Neural cell (in vitro differentiated cells): ENCODE data around the gene SLCO4A1.
"Not testable (repeated sequence)": the region's sequence is repeated elsewhere in the genome, so short reads cannot be mapped to it uniquely, and the experiment has no call there.

ENCODE experiments used
- EP300 ChIP-seq: fragments of 450-650 bp; conservative IDR thresholded peaks from 2 replicates; pipeline ENCODE4 v1.6.1; 2014; ENCODE audit warnings: antibody characterized with exemption, mild to moderate bottlenecking, moderate library complexity; ENCODE audit not compliant: poor library complexity, severe bottlenecking
- EZH2 ChIP-seq: fragments of 200-600, 300-800 bp; shearing (Covaris generic), sonication (generic); IDR thresholded peaks from 2 replicates; pipeline ENCODE4 v1.6.1; 2014; ENCODE audit warnings: antibody characterized with exemption, low read length, borderline replicate concordance, mild to moderate bottlenecking; ENCODE audit not compliant: insufficient read depth, poor library complexity, severe bottlenecking
- POLR2AphosphoS5 ChIP-seq: IDR thresholded peaks from 2 replicates; pipeline ENCODE4 v1.6.1; 2012
- SMC3 ChIP-seq: fragments of 450-650 bp; conservative IDR thresholded peaks from 2 replicates; pipeline ENCODE4 v1.6.1; 2014; ENCODE audit warnings: antibody characterized with exemption, mild to moderate bottlenecking, moderate library complexity; ENCODE audit not compliant: poor library complexity
- TAF1 ChIP-seq: IDR thresholded peaks from 2 replicates; pipeline ENCODE4 v1.6.1; 2012; ENCODE audit warnings: low read depth
- TF ChIP-seq, protein P1 (sequence below): fragments of 450-650 bp; IDR thresholded peaks from 2 replicates; pipeline ENCODE4 v1.5.1; 2014; ENCODE audit warnings: antibody characterized with exemption, mild to moderate bottlenecking, moderate library complexity; ENCODE audit not compliant: poor library complexity, severe bottlenecking
- TF ChIP-seq, protein P2 (sequence below): IDR thresholded peaks from 2 replicates; pipeline ENCODE4 v1.6.1; 2012; ENCODE audit warnings: borderline replicate concordance

GRCh38 chr20:62683660-62684322 is 41.5 kb downstream of the SLCO4A1 start:
- TF ChIP-seq, protein P1, sequence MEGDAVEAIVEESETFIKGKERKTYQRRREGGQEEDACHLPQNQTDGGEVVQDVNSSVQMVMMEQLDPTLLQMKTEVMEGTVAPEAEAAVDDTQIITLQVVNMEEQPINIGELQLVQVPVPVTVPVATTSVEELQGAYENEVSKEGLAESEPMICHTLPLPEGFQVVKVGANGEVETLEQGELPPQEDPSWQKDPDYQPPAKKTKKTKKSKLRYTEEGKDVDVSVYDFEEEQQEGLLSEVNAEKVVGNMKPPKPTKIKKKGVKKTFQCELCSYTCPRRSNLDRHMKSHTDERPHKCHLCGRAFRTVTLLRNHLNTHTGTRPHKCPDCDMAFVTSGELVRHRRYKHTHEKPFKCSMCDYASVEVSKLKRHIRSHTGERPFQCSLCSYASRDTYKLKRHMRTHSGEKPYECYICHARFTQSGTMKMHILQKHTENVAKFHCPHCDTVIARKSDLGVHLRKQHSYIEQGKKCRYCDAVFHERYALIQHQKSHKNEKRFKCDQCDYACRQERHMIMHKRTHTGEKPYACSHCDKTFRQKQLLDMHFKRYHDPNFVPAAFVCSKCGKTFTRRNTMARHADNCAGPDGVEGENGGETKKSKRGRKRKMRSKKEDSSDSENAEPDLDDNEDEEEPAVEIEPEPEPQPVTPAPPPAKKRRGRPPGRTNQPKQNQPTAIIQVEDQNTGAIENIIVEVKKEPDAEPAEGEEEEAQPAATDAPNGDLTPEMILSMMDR = not testable (repeated sequence)
- TF ChIP-seq EP300, EZH2, SMC3, POLR2AphosphoS5, TAF1: not testable (repeated sequence)
- TF ChIP-seq, protein P2, sequence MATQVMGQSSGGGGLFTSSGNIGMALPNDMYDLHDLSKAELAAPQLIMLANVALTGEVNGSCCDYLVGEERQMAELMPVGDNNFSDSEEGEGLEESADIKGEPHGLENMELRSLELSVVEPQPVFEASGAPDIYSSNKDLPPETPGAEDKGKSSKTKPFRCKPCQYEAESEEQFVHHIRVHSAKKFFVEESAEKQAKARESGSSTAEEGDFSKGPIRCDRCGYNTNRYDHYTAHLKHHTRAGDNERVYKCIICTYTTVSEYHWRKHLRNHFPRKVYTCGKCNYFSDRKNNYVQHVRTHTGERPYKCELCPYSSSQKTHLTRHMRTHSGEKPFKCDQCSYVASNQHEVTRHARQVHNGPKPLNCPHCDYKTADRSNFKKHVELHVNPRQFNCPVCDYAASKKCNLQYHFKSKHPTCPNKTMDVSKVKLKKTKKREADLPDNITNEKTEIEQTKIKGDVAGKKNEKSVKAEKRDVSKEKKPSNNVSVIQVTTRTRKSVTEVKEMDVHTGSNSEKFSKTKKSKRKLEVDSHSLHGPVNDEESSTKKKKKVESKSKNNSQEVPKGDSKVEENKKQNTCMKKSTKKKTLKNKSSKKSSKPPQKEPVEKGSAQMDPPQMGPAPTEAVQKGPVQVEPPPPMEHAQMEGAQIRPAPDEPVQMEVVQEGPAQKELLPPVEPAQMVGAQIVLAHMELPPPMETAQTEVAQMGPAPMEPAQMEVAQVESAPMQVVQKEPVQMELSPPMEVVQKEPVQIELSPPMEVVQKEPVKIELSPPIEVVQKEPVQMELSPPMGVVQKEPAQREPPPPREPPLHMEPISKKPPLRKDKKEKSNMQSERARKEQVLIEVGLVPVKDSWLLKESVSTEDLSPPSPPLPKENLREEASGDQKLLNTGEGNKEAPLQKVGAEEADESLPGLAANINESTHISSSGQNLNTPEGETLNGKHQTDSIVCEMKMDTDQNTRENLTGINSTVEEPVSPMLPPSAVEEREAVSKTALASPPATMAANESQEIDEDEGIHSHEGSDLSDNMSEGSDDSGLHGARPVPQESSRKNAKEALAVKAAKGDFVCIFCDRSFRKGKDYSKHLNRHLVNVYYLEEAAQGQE = not testable (repeated sequence)
